NCI-H446 (cell line): ENCODE measurements around the gene A3GALT2.

ENCODE experiments used
- DNase-seq, 2 experiments: peaks; one replicate each; lab custom pipeline; 2025; lab: John Stamatoyannopoulos, UW

A3GALT2 gene

DNA sequence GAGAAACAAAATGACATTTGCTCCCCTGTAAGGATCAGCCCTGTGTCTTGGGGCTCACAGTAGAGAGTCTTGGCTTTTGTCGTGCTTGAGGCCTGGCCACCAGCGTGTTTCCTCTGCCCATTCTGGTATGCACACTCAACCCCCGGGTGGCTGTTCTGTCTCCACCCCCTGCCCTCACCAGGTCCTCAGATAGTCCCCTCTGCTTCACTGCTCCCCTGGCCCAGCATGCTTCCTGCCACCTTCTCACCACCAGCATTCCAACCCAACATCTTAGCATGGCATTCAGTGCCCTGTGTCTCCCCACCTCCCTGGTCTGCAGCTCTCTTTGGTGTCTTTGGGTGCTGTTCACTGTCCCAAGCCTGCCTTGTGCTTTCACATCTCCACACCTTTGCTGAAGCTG, 48.4 kb downstream of the A3GALT2 start:
- no peak for DNase-seq

DNA sequence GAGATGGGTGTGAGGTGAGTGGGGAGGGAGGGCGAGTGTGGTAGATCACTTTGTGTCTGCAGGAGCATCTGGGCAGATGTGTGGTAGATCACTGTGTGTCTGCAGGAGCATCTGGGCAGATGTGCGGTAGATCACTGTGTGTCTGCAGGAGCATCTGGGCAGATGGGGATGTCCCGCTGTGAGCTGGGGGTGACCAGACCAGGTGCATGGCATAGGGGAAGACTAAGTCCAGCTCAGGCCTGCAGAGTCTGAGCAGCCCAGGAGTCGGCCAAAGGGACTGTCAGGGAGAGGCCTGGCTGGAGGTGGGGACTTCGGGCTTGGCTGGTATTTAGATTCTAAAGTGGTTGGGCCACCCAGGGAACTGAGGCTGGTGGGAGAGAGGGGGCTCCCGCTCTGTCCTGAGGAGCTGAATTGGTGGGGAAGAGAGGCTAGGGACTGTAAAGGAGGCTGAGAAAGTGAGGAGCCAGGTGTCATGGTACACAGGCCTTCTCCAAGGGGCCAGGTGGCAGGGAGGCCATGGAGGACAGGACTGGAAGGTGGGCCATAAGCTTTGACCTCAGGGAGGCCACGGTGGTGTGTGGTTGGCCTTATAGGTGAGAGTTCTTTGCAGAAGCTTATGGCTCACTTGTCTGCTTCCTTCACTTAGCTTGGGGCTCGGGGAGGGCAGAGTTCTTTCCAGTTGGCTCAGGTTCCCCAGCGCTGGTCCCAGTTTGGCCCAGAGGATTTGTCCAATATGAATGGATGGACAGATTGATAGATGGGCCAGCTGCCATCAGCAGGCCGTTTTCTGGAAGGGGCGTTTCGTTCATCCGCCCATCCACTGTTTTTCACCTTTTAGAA, 49.0 kb downstream of the A3GALT2 start:
- DNase-seq = no peak

DNA sequence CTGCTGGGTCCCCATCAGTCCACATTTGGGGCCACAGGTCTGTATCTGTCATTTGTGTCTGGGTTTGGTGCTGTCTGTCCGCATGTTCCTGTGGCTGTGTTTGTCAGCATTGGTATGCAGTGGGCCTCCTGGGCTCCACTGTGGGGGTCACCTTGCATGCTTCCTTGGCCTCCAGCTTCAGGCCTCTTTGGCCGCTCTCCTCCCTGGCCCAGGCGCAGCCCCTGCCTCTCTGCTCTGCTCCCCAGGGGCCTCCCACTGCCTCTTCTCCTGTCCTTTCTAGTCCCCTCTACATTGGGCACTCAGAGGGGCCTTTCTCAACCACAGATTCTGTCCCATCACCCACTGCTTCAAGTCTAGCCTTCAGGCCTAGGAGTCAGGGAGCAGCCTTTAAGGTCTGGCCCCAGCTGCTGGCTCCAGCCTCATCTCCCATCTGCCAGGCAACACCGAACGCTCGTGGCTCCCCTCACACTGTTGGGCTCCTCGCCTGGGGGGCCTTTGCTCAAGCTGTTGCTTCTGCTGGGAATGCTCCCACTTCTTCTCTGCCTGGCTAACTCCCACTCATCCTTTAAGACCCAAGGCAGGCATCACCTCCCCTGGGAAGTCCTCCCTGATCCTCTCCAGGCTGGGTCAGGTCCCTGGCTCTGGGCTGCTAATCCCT, 50.0 kb downstream of the A3GALT2 start:
- no peak for DNase-seq

DNA sequence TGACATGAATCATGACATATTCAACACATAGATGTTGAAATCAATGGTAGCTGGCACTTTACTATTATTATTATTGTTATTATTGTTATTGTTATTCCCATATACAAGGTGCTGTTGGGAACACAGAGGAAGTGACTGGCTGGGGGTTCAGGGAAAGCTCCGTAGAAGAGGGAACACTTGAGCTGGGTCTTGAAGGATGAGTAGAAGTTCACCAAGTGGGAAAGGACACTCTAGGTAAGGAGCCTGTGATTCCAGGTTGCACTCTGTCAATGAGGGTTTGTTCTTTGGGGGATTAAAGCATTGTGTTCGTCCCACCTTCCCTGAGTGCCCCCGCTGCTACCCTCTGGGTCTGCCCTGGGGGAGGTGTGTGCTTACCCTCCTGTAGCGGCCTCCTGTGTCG, 50.5 kb downstream of the A3GALT2 start:
- no peak for DNase-seq

DNA sequence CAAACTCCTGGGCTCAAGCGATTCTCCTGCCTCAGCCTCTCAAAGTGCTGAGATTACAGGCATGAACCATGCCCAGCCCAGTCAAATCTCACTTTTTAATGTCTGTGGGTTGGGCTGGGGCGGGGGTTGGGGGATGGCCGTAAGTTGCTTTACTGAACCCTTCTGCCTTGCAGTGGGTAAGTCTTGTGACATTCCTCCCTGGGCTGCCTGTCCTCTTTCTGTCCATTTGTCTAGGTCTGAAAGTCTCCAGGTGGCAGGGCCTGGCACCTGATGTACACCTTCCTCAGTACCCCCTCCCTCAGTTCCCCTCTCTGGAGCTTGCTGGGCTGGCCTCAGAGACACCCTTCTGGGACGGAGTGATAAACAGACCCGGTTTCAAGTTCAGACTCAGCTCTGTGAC, 51.3 kb downstream of the A3GALT2 start:
- no peak for DNase-seq

DNA sequence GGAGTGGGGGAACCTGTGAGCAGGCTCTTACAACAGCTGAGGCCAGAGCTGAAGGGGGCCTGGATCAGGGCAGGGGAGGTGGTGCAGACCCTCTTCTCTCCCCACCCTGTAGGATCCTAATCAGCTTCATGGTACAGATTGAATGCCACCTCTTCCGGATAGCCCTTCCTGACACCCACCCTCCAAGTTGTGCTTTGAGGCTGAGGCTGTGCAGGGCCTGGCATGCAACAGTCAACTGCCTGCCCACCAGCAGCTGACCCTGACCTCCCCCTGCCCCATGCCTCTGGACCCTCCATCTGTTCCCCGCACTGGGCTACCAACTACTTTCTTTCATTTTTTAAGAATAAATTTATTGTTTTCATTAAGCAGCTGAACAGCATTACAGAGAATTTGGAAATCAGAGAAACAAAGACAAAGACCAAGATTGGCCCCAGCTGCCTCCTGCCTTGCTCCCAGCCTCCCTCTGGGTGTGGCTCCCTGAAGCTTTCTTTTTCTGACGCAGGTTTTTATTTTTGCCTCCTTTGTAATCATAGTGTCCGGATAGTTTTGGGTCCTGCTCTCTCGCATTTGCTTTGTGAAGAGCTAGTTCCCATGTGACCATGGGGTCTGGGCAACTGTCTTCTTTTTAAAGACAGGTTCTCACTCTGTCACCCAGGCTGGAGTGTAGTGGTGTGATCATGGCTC, 51.8 kb downstream of the A3GALT2 start:
- DNase-seq = no peak

DNA sequence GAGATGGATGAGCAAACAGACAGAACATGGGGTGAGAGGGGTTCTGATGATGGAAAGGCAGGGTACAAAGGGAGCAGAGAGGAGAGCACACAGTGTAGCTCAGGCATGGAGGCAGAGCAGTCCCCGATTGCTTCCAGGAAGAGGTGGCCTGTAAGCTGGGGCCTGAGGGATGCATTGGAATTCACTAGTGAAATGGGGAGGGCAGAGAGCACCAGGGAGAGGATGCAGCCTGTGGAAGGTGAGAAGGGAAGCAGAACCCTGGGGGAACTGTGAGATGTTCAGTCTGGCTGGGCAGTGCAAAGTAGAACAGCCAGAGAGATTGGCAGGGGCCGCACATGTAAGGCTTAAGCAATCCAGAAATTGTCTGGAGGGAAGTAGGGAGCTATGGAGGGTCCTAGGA, 52.4 kb downstream of the A3GALT2 start:
- DNase-seq = no peak

DNA sequence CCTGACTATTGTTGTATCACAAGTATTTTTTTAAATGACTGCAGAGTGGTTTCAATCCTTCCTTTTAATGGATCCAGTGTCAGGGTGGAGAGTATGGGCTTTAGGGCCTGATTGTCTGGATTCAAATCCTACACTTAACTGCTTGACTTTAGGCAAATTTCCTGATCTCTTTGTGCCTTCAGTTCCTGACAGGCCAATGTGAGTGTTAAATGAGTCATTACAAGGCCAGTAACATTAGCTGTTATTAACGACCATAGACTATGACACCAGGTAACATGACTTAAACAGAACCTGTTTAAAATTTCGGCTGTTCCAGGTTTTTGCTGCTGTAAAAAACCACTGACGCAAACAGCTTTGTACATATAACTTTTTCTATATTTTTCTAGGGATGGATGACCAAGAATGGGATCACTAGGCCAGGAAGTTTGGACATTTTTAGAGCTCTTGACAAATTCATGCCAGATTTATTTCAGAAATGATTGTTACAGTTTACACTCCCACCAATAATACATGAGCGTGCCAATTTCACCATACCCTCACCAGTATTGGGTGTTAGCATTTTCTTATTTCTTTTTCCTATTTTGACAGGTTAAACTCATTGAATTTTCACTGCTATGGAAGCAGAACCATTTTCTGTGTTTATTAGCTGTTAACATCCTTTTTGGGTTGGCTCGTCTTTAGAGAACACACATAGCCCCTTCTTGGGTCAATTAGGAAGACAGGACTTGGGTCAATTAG, 53.3 kb downstream of the A3GALT2 start:
- no peak for DNase-seq

DNA sequence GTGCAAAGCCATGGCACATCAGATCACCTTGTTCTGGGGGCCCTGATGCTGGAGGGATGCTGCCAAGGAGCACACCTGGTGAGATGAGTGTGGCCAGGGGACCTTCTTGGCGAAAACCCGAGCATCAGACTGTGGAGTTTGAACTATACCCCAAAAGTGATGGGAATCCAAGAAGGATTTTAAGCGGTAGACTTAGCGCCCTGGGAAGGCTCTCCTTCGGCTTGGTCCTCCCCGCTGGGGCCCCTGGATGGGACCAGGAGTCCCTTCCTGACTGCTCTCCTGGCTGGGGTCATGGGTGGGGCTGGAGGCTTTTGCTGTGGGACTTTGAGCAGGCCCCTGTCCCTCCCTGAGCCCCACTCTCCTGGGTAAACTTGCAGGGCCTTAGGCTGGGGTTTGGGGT, 54.1 kb downstream of the A3GALT2 start:
- DNase-seq = no peak

DNA sequence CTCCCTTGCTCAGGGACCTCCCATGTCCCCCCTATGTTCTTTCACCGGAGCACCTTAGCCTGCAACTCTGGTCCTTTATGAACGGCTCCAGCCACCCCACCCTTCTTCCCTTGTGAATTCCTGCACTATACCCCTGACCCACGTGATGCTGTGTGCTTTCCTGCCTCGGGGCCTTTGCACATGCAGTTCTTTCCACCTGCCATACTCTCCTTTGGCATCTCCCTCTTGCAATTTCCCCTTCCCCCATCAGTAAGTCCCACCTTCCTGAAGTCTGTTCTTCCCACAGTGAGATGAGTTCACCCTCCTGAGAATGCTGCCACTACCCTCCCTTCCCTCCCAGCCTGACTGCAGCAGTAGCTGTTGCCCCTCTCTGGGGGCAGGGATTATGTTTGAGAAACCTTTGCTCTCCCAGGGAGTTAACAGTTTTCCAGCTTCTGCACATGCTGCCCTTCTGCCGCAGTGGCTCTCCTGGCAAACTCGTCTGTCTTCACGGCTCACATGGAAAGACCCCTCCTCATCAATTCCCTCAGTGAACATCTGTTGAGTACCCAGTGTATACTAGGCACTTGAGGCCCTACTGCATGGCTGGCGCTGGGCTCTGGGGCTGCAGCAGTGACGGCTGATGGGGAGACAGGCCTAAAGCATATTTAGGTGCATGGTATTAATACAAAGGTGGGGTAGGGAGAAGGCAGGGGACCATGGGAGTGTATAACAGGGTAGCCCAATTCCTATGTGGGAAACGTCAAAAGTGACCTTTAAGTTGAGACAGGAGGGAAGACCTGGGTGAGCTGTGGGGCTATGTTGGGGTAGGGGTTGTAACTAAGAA, 54.9 kb downstream of the A3GALT2 start:
- no peak for DNase-seq

DNA sequence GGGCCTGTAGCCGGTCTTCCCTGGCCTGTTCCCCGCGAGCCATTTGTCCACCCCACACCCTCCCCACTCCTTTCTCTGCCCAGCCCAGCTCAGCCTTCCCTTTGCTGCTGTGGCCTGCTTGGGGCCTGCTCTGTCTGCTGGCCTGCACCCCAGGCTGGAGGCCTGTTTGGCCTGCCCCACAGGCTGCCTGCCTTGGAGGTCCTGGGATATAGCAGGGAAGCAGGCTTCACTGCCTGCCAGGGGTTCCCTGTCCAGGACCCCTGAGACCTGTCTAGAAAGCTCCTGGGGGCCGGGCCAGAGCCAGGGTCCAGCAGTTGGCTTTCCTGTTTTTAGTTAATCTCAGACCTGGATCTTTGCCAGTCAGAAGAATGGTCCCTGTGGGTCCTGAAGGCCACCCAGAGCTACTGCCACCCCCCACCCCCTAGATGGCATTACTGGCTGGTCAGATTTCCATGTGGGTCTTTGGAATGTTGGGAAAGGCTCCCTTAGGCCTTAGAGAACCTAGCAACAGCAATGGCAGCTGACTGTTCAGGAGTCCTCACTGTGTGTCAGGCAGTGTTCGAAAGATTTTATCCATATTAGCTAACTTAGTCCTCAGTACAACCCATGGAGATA, 56.9 kb downstream of the A3GALT2 start:
- no peak for DNase-seq

DNA sequence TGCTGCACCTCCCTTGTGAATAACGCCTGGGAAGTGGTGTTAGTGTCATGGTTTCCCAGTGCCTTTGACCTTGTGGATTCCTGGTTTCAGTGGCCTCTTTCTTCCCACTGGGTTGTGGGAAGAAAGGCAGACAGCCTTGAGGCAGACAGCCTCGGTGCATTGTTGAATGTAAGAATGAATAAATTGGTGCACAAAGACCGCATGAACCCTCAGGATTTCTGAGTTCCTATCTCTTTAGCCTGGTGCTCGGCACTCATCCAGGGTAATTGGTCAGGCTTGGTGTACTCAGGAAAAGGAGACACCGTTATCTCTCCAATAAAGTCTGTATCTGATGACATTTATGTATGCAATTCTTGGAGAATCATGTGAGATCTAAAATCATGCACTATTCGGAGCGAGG, 59.6 kb downstream of the A3GALT2 start:
- DNase-seq = no peak

DNA sequence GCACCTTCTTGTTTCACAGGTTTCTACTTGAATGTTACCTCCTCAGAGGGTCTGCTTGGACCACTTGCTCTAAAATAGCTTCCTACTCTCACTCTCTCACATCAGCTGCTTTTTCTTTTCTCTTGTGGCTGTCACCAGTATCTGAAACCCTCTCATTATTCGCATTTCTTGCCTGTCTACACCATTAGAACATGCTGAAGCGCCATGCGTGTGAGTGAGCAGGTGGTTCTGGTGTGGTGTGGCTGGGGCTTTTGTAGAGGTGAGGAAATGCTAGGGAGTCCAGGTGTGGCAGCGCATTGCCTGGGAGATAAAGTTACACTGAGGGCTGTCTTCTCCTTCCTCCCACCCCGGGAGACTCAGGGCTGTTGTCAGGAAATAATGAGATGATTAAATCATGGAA, 60.5 kb downstream of the A3GALT2 start:
- no peak for DNase-seq

DNA sequence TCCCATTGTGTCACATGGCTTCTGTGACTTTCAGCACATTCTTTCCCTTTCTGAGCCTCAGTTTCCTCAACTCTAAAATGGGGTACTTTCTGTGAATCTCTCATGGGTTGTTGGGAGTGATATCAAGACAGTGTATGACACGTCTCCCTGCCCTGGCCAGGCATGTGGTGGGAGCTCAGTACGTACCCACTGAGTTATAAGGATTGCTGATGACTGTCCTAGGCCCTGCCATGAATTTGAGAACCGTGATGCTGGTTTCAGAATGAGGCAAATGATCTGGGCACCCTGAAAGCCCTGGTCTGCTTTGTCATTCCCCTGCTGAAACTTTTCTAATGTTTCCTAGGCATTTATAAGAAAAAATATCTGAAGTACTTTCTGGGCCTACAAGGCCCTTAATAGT, 61.0 kb downstream of the A3GALT2 start:
- DNase-seq = no peak

DNA sequence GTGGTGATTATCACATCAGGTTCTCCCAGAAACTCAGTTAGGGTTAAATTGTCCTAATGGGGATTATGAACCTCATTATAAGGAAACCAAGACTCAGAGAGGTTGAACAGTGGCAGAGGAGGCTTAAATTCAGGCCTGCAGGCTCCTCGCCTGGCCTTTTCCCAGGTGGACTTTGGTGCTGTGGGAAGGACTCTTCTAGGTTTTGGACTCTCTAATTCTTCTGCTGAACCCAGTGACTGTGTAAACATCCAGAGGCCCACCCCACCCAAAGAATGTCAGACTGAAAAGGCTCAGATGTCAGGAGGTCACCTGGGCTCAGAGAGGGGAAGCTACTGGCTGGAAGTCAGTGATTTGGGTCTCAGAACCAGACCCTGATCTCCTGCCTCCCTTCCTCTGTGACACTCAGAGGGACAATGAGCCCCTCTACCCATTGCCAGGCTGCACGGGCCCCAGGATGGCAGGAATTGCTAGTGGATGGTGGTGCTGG, 62.1 kb downstream of the A3GALT2 start:
- DNase-seq = no peak

DNA sequence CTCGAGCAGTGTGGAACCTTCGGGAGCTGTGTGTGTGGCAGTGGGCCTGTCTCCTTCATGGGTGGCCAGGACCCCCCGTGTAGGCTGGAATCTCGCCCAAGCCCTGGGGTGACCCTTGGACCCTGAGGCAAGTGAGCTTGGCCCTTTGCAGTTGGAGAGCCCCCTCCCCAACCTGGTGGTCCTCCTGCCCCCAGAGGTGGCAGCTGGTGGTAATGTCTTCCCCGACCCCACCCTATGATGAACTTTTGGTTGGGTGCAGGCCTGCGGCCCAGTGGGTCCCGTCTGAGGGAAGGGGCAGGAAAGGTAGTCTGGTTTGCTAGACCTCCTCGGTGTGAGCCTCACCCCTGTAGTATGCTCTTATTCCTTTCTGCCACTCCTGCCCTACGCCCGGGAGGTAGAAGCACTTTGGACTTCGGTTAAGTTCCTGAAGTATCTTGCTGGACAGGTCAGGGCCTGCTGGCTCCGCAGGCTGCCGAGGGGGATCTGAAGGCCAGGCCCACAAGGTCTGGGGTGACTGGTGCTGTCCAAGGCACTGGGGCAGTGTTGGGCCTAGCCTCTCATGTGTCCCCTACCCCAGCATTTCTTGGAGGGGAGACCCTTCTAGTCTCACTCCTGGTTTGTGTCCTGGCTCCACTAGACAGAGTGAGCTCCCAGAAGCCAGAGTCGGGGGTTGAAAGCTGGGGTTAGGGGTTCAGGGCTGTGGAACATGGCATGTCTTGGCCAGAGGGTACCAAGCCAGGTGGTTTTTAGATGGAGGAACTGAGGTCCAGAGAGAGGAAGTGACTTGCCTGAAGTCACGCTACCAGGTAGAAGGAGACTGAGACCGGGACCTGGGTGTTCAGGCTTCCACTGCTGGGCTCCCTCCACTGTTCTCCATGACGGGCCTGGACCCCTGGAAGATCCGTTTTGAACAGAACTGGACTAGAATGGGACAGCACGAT, 62.9 kb downstream of the A3GALT2 start:
- DNase-seq = no peak

DNA sequence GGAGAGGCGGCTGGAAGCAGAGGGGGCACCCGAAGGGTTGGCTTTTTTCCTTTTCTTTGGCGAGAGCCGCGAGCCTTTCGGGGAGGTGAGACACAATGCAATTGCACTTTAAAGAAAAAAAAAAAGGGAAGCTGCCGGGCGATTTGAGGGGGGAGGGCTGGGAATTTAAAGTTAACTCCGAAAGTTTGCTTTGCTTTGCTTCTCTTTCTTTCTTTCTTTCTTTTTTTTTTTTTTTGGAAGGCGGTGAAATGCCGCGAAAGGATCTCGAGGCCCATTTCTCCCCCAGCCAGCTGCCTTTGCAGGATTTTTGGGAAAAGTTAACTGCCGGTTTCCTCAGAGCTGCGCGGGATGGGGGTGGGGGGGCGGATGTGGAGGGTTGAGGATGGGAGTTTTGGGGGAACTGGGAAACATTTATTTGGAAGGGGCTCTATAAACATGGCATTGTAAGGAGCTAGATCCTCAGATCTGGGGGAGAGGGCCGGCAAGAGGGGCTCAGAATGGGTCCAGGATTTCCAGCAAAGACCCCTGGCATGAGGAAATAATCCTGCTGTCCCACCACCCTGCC, 63.6 kb downstream of the A3GALT2 start:
- DNase-seq = no peak
